HepG2 (cell line): ENCODE data around the gene KDM5C. TPM values are rescaled to one million over a fixed set of nuclear protein-coding genes. Genes with fewer than 3 reads are reported as not detected.

Experiments
- ARNT2 ChIP-seq: sonication (generic); formaldehyde crosslinking; IDR thresholded peaks from 2 replicates; pipeline ENCODE4 v1.8.0; 2022; ENCODE audit warnings: mild to moderate bottlenecking, low read depth, missing genetic modification reagents, moderate library complexity
- FLYWCH1 ChIP-seq: sonication (generic); formaldehyde crosslinking; IDR thresholded peaks from 2 replicates; pipeline ENCODE4 v1.8.1; 2023; ENCODE audit warnings: mild to moderate bottlenecking, missing genetic modification reagents
- KDM1A ChIP-seq: IDR thresholded peaks from 2 replicates; pipeline ENCODE4 v1.6.1; 2016; ENCODE audit warnings: missing compliant biosample characterization
- MED8 ChIP-seq: sonication (generic); formaldehyde crosslinking; IDR thresholded peaks from 2 replicates; pipeline ENCODE4 v1.8.1; 2023; ENCODE audit warnings: mild to moderate bottlenecking, missing genetic modification reagents; ENCODE audit not compliant: insufficient replicate concordance
- PHF8 ChIP-seq: sonication (generic); formaldehyde crosslinking; IDR thresholded peaks from 2 replicates; pipeline ENCODE4 v1.5.0; 2020; ENCODE audit warnings: missing genetic modification reagents
- SP2 ChIP-seq: sonication (generic); formaldehyde crosslinking; IDR thresholded peaks from 2 replicates; pipeline ENCODE4 v1.5.1; 2020; ENCODE audit warnings: mild to moderate bottlenecking, missing genetic modification reagents
- ZBTB3 ChIP-seq: sonication (generic); formaldehyde crosslinking; IDR thresholded peaks from 2 replicates; pipeline ENCODE4 v1.4.0; 2020; ENCODE audit warnings: low read depth, mild to moderate bottlenecking, moderate library complexity, missing genetic modification reagents, borderline replicate concordance
- ZNF576 ChIP-seq: sonication (generic); formaldehyde crosslinking; IDR thresholded peaks from 2 replicates; pipeline ENCODE4 v1.4.0; 2020; ENCODE audit warnings: mild to moderate bottlenecking, missing genetic modification reagents
- ZNF816 ChIP-seq: sonication (generic); formaldehyde crosslinking; IDR thresholded peaks from 2 replicates; pipeline ENCODE4 v1.8.0; 2022; ENCODE audit warnings: missing genetic modification reagents, mild to moderate bottlenecking, borderline replicate concordance
- polyA plus RNA-seq, 8 experiments: library from polyadenylated mRNA; depleted of rRNA in 3 of 8; stranded (reverse) in 7 of 8; unstranded in 1 of 8; fragments of >200 nt; fragmentation: Illumina TruSeq in 4 of 8; extraction: Trizol in 4 of 8; gene quantifications; 2 replicates each; pipeline versions ENCODE4 v1.2.1 to v1.2.3, GENCODE V29; 2011 to 2016; ENCODE audit warnings: low read depth in 4 of 8, missing spikeins in 1 of 8, mixed read lengths in 1 of 8; ENCODE audit not compliant: insufficient read depth in 1 of 8
- total RNA-seq, 5 experiments: library from RNA; depleted of rRNA; stranded (reverse); fragments of >200 nt; fragmentation: Illumina TruSeq; extraction: Trizol; gene quantifications; 2 replicates each; pipeline ENCODE4 v1.2.3, GENCODE V29; 2016; ENCODE audit warnings: low read depth in 1 of 5
- TF ChIP-seq, protein P1 (sequence below): sonication (generic); formaldehyde crosslinking; IDR thresholded peaks from 2 replicates; pipeline ENCODE4 v1.5.1; 2020; ENCODE audit warnings: mild to moderate bottlenecking, missing genetic modification reagents, borderline replicate concordance
- TF ChIP-seq, protein P2 (sequence below): sonication (generic); formaldehyde crosslinking; IDR thresholded peaks from 2 replicates; pipeline ENCODE4 v1.4.0; 2020; ENCODE audit warnings: missing genetic modification reagents

Gene KDM5C
- total and polyA plus RNA-seq, 2 of the 13 experiments (the other 11 are each of a cell fraction or from before 2014, with no cell fraction given), result 32.5 to 34.0 TPM

DNA sequence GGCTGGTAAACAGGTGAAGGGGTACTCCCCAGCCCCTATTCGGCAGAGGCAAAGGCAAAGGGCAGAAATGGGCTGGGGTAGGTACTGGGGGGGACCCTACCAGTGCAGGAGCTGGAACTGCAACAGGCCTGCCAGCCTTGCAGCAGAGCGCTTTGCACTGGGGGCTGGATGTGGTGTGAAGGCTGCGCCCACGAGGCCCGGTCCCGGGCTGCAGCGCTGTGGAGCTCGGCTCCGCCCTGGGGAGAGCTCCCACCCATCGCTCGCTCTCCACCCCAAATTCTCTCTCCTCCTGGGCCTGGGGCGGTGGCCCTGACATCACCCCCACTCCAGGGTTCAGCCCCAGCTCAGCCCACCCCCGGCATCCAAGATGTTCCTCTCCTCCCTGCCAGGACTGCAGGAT lies 32.2 kb upstream of the KDM5C start (continued):
- TF ChIP-seq, protein P1, sequence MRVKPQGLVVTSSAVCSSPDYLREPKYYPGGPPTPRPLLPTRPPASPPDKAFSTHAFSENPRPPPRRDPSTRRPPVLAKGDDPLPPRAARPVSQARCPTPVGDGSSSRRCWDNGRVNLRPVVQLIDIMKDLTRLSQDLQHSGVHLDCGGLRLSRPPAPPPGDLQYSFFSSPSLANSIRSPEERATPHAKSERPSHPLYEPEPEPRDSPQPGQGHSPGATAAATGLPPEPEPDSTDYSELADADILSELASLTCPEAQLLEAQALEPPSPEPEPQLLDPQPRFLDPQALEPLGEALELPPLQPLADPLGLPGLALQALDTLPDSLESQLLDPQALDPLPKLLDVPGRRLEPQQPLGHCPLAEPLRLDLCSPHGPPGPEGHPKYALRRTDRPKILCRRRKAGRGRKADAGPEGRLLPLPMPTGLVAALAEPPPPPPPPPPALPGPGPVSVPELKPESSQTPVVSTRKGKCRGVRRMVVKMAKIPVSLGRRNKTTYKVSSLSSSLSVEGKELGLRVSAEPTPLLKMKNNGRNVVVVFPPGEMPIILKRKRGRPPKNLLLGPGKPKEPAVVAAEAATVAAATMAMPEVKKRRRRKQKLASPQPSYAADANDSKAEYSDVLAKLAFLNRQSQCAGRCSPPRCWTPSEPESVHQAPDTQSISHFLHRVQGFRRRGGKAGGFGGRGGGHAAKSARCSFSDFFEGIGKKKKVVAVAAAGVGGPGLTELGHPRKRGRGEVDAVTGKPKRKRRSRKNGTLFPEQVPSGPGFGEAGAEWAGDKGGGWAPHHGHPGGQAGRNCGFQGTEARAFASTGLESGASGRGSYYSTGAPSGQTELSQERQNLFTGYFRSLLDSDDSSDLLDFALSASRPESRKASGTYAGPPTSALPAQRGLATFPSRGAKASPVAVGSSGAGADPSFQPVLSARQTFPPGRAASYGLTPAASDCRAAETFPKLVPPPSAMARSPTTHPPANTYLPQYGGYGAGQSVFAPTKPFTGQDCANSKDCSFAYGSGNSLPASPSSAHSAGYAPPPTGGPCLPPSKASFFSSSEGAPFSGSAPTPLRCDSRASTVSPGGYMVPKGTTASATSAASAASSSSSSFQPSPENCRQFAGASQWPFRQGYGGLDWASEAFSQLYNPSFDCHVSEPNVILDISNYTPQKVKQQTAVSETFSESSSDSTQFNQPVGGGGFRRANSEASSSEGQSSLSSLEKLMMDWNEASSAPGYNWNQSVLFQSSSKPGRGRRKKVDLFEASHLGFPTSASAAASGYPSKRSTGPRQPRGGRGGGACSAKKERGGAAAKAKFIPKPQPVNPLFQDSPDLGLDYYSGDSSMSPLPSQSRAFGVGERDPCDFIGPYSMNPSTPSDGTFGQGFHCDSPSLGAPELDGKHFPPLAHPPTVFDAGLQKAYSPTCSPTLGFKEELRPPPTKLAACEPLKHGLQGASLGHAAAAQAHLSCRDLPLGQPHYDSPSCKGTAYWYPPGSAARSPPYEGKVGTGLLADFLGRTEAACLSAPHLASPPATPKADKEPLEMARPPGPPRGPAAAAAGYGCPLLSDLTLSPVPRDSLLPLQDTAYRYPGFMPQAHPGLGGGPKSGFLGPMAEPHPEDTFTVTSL (CRISPR knock-in tag), result no peak
- TF ChIP-seq MED8 (CRISPR knock-in tag) (no peak), ZNF576 (CRISPR knock-in tag) (no peak), PHF8 (no peak), KDM1A (no peak), ZBTB3 (no peak), SP2 (CRISPR knock-in tag) (no peak), ZNF816 (CRISPR knock-in tag) (no peak), FLYWCH1 (no peak), ARNT2 (CRISPR knock-in tag) (no peak)
- TF ChIP-seq, protein P2, sequence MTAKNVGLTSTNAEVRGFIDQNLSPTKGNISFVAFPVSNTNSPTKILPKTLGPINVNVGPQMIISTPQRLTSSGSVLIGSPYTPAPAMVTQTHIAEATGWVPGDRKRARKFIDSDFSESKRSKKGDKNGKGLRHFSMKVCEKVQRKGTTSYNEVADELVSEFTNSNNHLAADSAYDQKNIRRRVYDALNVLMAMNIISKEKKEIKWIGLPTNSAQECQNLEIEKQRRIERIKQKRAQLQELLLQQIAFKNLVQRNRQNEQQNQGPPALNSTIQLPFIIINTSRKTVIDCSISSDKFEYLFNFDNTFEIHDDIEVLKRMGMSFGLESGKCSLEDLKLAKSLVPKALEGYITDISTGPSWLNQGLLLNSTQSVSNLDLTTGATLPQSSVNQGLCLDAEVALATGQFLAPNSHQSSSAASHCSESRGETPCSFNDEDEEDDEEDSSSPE (CRISPR knock-in tag), result no peak
